ENCODE measurements around the gene SPAG16. TPM values are rescaled to one million over a fixed set of nuclear protein-coding genes. Genes with fewer than 3 reads are reported as not detected.

Gene SPAG16
- total RNA-seq, 1 donor from 2014 or later, result 16.7 TPM

GRCh38 chr2:214019229-214019972 is 735.1 kb downstream of the SPAG16 start:
- peak overlapping the region; percentile 45 for H3K27ac ChIP-seq (ENCODE audit: low read depth, low read length)
- Mint-ChIP-seq H3K27me3 (ENCODE audit: low read depth, unreplicated experiment) (no peaks in the 10 kb centered on the region), H3K9me3 (ENCODE audit: unreplicated experiment) (no peaks in the 10 kb centered on the region), H3K27ac (ENCODE audit: unreplicated experiment) (peak overlapping the region; percentile 88), H3K4me1 (ENCODE audit: low read depth, unreplicated experiment) (peaks cover 10% of the 10 kb centered on the region), H3K4me3 (ENCODE audit: unreplicated experiment) (no peak overlapping the region), H3K36me3 (ENCODE audit: low read depth, unreplicated experiment) (no peaks in the 10 kb centered on the region)
- H3K9me3 ChIP-seq (ENCODE audit: insufficient read depth, low read depth, low read length), result no peaks in the 10 kb centered on the region
- H3K9ac ChIP-seq (ENCODE audit: low read length), result no peak overlapping the region
- TF ChIP-seq CTCF (IDR thresholded peaks at IDR 0.05; ENCODE audit: insufficient read depth, low read depth, low read length) (no peak), EZH2 (IDR thresholded peaks at IDR 0.05; ENCODE audit: insufficient read depth, low read length) (no peak)
- H3K79me2 ChIP-seq (ENCODE audit: insufficient read depth, low read length), result no peaks in the 10 kb centered on the region
- peak overlapping the region; percentile 1 for H2AFZ ChIP-seq (ENCODE audit: low read depth, low read length)
- H3K4me1 ChIP-seq (ENCODE audit: insufficient read depth, low read length), result peaks cover 14% of the 10 kb centered on the region
- H4K20me1 ChIP-seq (ENCODE audit: insufficient read depth, low read length), result no peaks in the 10 kb centered on the region
- H3K4me3 ChIP-seq (ENCODE audit: insufficient read depth, low read depth, low read length), result no peak overlapping the region
- H3K4me2 ChIP-seq (ENCODE audit: low read length), result peak overlapping the region; percentile 41
- DNase-seq (ENCODE audit: low read depth) (peak; percentile 96), FAIRE-seq (peak; percentile 97)
- no peaks in the 10 kb centered on the region for H3K27me3 ChIP-seq (ENCODE audit: insufficient read depth, low read length)
- no peaks in the 10 kb centered on the region for H3K36me3 ChIP-seq (ENCODE audit: insufficient read depth, low read length)

DNA sequence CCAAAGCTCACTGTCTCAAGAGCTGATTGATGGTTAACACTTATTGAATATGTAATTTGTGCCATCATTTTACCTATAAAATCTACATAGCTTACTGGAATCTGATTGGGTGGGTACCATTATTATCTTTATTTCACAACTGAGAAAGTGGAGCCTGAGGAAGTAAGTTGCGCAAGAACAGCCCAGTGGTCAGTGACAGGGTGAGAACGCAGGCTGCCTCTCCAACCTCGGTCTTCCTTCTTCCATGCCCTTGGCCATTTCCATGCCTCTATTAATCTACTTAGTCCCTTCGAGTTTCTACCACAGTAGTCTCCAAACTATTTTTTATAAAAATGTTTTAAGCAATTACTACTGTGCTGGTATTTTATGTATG is 735.7 kb downstream of the SPAG16 start:
- H3K27me3 ChIP-seq (ENCODE audit: insufficient read depth, low read length), result no peaks in the 10 kb centered on the region
- DNase-seq (ENCODE audit: low read depth) (no peak), FAIRE-seq (no peak)
- no peak overlapping the region for H3K9ac ChIP-seq (ENCODE audit: low read length)
- no peaks in the 10 kb centered on the region for H3K9me3 ChIP-seq (ENCODE audit: insufficient read depth, low read depth, low read length)
- TF ChIP-seq EZH2 (IDR thresholded peaks at IDR 0.05; ENCODE audit: insufficient read depth, low read length) (no peak), CTCF (IDR thresholded peaks at IDR 0.05; ENCODE audit: insufficient read depth, low read depth, low read length) (no peak)
- H3K36me3 Mint-ChIP-seq (ENCODE audit: low read depth, unreplicated experiment), result no peaks in the 10 kb centered on the region
- H3K4me1 Mint-ChIP-seq (ENCODE audit: low read depth, unreplicated experiment), result peaks cover 10% of the 10 kb centered on the region
- H3K4me2 ChIP-seq (ENCODE audit: low read length), result no peak overlapping the region
- H3K4me3 Mint-ChIP-seq (ENCODE audit: unreplicated experiment), result no peak overlapping the region
- H3K36me3 ChIP-seq (ENCODE audit: insufficient read depth, low read length), result no peaks in the 10 kb centered on the region
- H3K4me1 ChIP-seq (ENCODE audit: insufficient read depth, low read length), result peaks cover 14% of the 10 kb centered on the region
- no peak overlapping the region for H3K27ac ChIP-seq (ENCODE audit: low read depth, low read length)
- no peaks in the 10 kb centered on the region for H3K79me2 ChIP-seq (ENCODE audit: insufficient read depth, low read length)
- H4K20me1 ChIP-seq (ENCODE audit: insufficient read depth, low read length), result no peaks in the 10 kb centered on the region
- no peak overlapping the region for H3K4me3 ChIP-seq (ENCODE audit: insufficient read depth, low read depth, low read length)
- no peak overlapping the region for H3K27ac Mint-ChIP-seq (ENCODE audit: unreplicated experiment)
- no peaks in the 10 kb centered on the region for H3K27me3 Mint-ChIP-seq (ENCODE audit: low read depth, unreplicated experiment)
- no peak overlapping the region for H2AFZ ChIP-seq (ENCODE audit: low read depth, low read length)
- H3K9me3 Mint-ChIP-seq (ENCODE audit: unreplicated experiment), result no peaks in the 10 kb centered on the region

GRCh38 chr2:214029190-214029589 is 744.9 kb downstream of the SPAG16 start:
- H3K9ac ChIP-seq (ENCODE audit: low read length), result no peak overlapping the region
- H3K27ac Mint-ChIP-seq (ENCODE audit: unreplicated experiment), result no peak overlapping the region

More at GRCh38 chr2:214029190-214029589, 744.9 kb downstream of the SPAG16 start:
- Mint-ChIP-seq H3K4me1 (ENCODE audit: low read depth, unreplicated experiment) (no peaks in the 10 kb centered on the region), H3K36me3 (ENCODE audit: low read depth, unreplicated experiment) (no peaks in the 10 kb centered on the region), H3K27me3 (ENCODE audit: low read depth, unreplicated experiment) (no peaks in the 10 kb centered on the region), H3K4me3 (ENCODE audit: unreplicated experiment) (no peak overlapping the region), H3K9me3 (ENCODE audit: unreplicated experiment) (no peaks in the 10 kb centered on the region)
- Histone ChIP-seq H3K4me3 (ENCODE audit: insufficient read depth, low read depth, low read length) (no peak overlapping the region), H4K20me1 (ENCODE audit: insufficient read depth, low read length) (no peaks in the 10 kb centered on the region), H2AFZ (ENCODE audit: low read depth, low read length) (no peak overlapping the region), H3K79me2 (ENCODE audit: insufficient read depth, low read length) (no peaks in the 10 kb centered on the region), H3K9me3 (ENCODE audit: insufficient read depth, low read depth, low read length) (no peaks in the 10 kb centered on the region), H3K36me3 (ENCODE audit: insufficient read depth, low read length) (no peaks in the 10 kb centered on the region), H3K4me2 (ENCODE audit: low read length) (no peak overlapping the region), H3K27me3 (ENCODE audit: insufficient read depth, low read length) (no peaks in the 10 kb centered on the region), H3K4me1 (ENCODE audit: insufficient read depth, low read length) (no peaks in the 10 kb centered on the region), H3K27ac (ENCODE audit: low read depth, low read length) (no peak overlapping the region)
- TF ChIP-seq EZH2 (IDR thresholded peaks at IDR 0.05; ENCODE audit: insufficient read depth, low read length) (no peak), CTCF (IDR thresholded peaks at IDR 0.05; ENCODE audit: insufficient read depth, low read depth, low read length) (no peak)
- no peak for FAIRE-seq
- no peak for DNase-seq (ENCODE audit: low read depth)

All from astrocyte (in vitro differentiated cells and primary cell).